ENCODE results near the gene PTPRN2. TPM values are rescaled to one million over a fixed set of nuclear protein-coding genes. Genes with fewer than 3 reads are reported as not detected.

The PTPRN2 gene
- polyA plus RNA-seq, 1 experiment: 0.31 TPM

- no peak overlapping the region for H3K4me3 ChIP-seq (ENCODE audit: low read depth, low read length)
- ChIA-PET CTCF (no interaction called here), POLR2A (no interaction called here)
- H3K27me3 ChIP-seq (ENCODE audit: control insufficient read depth, insufficient read depth, low read length): no peaks in the 10 kb centered on the region
- TF ChIP-seq CTCF (IDR thresholded peaks at IDR 0.05; ENCODE audit: insufficient read depth, low read depth, low read length): no peak
- DNase-seq (ENCODE audit: low read depth): no peak
- no peaks in the 10 kb centered on the region for H3K36me3 ChIP-seq (ENCODE audit: control insufficient read depth, insufficient read depth, low read length)
These were observed 769.5 kb downstream of the PTPRN2 start for GRCh38 chr7:157817944-157818700.

- no peak for TF ChIP-seq CTCF (IDR thresholded peaks at IDR 0.05; ENCODE audit: insufficient read depth, low read depth, low read length)
- CTCF ChIA-PET: no interaction called here
- DNase-seq (ENCODE audit: low read depth): no peak
- H3K36me3 ChIP-seq (ENCODE audit: control insufficient read depth, insufficient read depth, low read length): no peaks in the 10 kb centered on the region
- no peak overlapping the region for H3K4me3 ChIP-seq (ENCODE audit: low read depth, low read length)
- no peaks in the 10 kb centered on the region for H3K27me3 ChIP-seq (ENCODE audit: control insufficient read depth, insufficient read depth, low read length)
- POLR2A ChIA-PET: no interaction called here
These were observed 770.2 kb downstream of the PTPRN2 start for GRCh38 chr7:157817433-157817832.

- no peak for TF ChIP-seq CTCF (IDR thresholded peaks at IDR 0.05; ENCODE audit: insufficient read depth, low read depth, low read length)
- CTCF ChIA-PET: no interaction called here
These were observed 770.9 kb downstream of the PTPRN2 start for GRCh38 chr7:157816526-157817250.

DNA sequence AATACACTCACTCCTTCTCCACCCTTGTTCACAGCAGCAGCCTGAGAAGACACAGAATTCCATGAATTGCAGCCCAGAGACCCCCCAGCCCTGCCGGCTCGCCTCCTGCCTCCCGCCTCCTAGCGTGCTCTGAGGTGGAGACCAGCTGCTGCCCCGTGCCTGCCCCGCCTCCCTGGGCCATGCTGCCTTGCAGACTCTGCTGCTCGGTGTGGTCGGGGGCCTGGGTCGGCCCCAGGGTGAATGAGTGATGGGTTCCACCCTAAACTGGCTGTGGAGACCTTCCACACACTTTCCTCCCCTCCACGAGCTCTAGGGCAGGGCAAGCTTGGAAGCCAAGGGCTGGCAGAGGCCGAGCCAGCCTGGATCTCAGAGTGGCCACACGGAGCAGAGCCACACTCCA, 771.5 kb downstream of the PTPRN2 start:
- CTCF ChIA-PET: no interaction called here
- POLR2A ChIA-PET: no interaction called here
- DNase-seq (ENCODE audit: low read depth): no peak
- H3K27me3 ChIP-seq (ENCODE audit: control insufficient read depth, insufficient read depth, low read length): no peaks in the 10 kb centered on the region
- H3K36me3 ChIP-seq (ENCODE audit: control insufficient read depth, insufficient read depth, low read length): no peaks in the 10 kb centered on the region
- no peak overlapping the region for H3K4me3 ChIP-seq (ENCODE audit: low read depth, low read length)
- no peak for TF ChIP-seq CTCF (IDR thresholded peaks at IDR 0.05; ENCODE audit: insufficient read depth, low read depth, low read length)

More at GRCh38 chr7:157816526-157817250, 770.9 kb downstream of the PTPRN2 start:
- no peaks in the 10 kb centered on the region for H3K27me3 ChIP-seq (ENCODE audit: control insufficient read depth, insufficient read depth, low read length)
- H3K4me3 ChIP-seq (ENCODE audit: low read depth, low read length): no peak overlapping the region
- DNase-seq (ENCODE audit: low read depth): no peak
- POLR2A ChIA-PET: no interaction called here
- no peaks in the 10 kb centered on the region for H3K36me3 ChIP-seq (ENCODE audit: control insufficient read depth, insufficient read depth, low read length)

DNA sequence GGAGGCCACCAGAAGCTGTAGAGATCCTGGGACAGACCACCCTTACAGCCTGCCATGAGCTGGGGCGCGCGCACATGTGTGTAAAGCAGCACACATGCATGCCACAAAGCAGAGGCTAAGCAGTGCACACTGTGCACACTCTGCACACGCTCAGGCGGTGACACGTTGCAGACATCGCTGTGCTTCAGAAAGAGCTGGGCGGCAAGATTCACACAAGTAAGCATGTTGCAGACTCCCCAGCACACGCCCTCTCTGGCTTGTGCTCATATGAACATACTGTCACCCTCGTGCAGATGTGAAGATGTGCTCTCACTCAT, 772.0 kb downstream of the PTPRN2 start:
- CTCF ChIA-PET: no interaction called here
- Histone ChIP-seq H3K36me3 (ENCODE audit: control insufficient read depth, insufficient read depth, low read length) (no peaks in the 10 kb centered on the region), H3K27me3 (ENCODE audit: control insufficient read depth, insufficient read depth, low read length) (no peaks in the 10 kb centered on the region), H3K4me3 (ENCODE audit: low read depth, low read length) (no peak overlapping the region)
- no peak for TF ChIP-seq CTCF (IDR thresholded peaks at IDR 0.05; ENCODE audit: insufficient read depth, low read depth, low read length)
- DNase-seq (ENCODE audit: low read depth): no peak
- POLR2A ChIA-PET: no interaction called here

Data from BJ (cell line).